GM12874 (cell line): Measurements from ENCODE around the gene XRRA1.

Experiments
- CTCF ChIP-seq: IDR thresholded peaks from 2 replicates; pipeline ENCODE4 v1.5.1; 2011; ENCODE audit warnings: low read depth, mild to moderate bottlenecking, control low read depth, low read length, moderate library complexity; ENCODE audit not compliant: insufficient read depth

The XRRA1 gene

GRCh38 chr11:74949753-74950137 is 854 bp upstream of the XRRA1 start:
- TF ChIP-seq CTCF, result no peak

- no peak for TF ChIP-seq CTCF
Observed at GRCh38 chr11:74948546-74948897, 369 bp downstream of the XRRA1 start.

- TF ChIP-seq CTCF, result no peak
Observed at GRCh38 chr11:74942073-74942759, 6.7 kb downstream of the XRRA1 start.

GRCh38 chr11:74941492-74941891 is 7.4 kb downstream of the XRRA1 start:
- TF ChIP-seq CTCF, result no peak

GRCh38 chr11:74937696-74938475 is 11.0 kb downstream of the XRRA1 start:
- TF ChIP-seq CTCF, result no peak

GRCh38 chr11:74936976-74937375 is 11.9 kb downstream of the XRRA1 start:
- no peak for TF ChIP-seq CTCF

- TF ChIP-seq CTCF, result no peak
Observed at GRCh38 chr11:74936087-74936486, 12.8 kb downstream of the XRRA1 start.
